HG03378 (cell line): ENCODE measurements around the gene INIP.

Experiments used
- ATAC-seq: cut with Tn5 transposase; IDR thresholded peaks from one replicate; pipeline ENCODE4 v1.9.1; 2021; ENCODE audit warnings: mild to moderate bottlenecking, moderate library complexity; ENCODE audit not compliant: unreplicated experiment

Gene INIP

DNA sequence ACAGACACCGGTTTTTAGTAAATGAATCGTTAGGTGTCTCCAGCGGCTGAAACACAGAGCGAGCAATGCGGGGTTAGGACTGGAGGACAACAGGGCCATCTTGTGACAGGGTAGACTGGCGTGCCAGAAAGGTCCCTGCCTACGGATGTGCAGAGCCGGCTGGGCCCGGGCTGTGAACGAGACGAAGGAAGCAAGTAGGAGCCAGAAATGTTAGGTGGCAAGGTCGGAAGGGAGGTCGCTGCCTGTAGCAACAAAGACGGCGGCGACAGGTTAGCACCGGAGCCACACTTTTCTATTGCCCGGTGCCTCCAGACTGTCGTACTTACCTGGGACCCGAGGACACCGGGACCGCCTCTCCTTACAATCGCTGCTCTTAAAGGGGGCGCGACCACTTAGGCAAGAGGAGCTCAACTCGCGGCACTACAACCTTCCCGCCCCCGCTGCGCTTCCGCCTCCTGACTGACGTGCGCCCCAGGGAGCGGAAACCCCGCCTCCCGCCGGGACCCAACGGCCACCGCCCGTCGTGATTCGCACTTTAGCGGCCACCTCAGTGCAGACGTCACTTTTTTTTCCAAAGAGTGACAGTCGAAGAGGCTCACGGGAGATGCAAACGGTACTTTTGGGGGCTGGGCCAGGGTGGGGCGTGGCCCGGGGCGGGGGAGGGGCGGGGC, at the start of gene INIP:
TSS of gene INIP (minus strand) at position 457 of the 671 bp plus-strand sequence. CDS start 1,632 bp downstream, outside the sequence.
- peak; percentile 84 for ATAC-seq

DNA sequence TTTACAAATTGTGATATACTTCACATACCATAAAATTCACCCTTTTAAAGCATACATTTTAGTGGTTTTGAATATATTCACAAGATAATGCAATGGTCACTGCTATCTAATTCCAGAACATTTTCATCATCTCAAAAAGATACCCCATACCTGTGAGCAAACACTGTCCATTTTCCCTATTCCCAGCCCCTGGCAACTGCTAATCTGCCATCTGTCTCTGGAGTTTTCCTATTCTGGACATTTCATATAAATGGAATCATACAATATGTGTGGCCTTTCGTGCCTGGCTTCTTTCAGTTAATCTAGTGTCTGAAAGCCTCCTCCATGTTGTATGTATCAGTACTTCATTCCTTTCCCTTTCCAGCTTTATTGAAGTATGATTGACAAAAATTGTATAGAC, 47.4 kb upstream of the INIP start:
- ATAC-seq = no peak

GRCh38 chr9:112764837-112765236, 46.9 kb upstream of the INIP start:
- ATAC-seq = no peak

DNA sequence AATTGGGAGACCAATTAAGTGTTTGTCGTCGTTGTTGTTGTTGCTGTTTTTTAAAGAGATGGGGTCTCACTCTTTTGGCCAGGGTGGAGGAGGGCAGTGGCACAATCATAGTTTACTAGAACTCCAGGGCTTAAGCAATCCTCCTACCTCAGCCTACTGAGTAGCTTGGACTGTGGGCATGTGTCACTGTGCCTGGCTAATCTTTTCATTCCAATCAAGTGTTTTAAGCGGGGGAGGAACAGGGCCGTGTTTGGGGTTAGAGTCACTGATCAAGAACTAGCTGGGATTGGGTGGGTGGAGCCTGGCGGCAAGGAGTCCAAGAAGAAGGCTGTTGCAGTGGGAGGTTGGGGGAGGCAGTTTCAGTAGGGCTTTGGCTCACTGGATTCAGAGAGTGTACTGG, 46.4 kb upstream of the INIP start:
- ATAC-seq = no peak

DNA sequence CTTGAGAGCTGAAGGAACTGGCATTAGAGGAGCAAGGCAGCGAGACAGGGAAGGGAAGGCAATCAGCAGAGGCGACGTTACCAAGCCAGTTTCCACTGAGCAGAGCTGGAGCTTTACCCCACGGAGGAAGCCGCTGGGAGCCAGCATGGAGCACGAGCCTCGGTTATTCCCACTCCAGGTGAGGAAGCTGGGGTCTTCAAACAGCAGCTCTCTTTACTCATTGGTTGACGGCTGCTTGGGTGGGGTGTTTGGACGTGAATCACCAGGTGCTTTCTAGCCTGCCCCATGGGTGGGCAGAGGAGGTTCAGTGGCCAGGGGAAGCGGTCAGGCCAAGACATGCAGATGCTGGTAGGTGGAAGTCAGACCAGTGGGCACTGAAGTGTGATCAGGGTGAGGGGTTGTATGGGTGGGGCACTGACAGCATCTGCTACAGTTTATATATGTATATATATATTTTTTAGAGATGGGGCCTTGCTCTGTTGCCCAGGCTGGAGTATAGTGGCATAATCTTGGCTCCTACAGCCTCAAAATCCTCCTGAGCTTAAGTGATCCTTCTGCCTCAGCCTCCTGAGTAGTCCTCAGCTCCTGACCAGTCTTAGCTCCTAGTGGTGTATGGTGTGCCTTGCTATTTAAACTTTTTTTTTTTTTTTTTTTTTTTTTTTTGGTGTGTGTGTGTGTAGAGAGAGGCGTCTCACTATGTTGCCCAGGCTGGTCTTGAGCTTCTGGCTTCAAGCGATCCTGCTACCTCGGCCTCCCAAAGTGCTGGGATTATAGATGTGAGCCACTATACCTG, 45.0 kb upstream of the INIP start:
- no peak for ATAC-seq

DNA sequence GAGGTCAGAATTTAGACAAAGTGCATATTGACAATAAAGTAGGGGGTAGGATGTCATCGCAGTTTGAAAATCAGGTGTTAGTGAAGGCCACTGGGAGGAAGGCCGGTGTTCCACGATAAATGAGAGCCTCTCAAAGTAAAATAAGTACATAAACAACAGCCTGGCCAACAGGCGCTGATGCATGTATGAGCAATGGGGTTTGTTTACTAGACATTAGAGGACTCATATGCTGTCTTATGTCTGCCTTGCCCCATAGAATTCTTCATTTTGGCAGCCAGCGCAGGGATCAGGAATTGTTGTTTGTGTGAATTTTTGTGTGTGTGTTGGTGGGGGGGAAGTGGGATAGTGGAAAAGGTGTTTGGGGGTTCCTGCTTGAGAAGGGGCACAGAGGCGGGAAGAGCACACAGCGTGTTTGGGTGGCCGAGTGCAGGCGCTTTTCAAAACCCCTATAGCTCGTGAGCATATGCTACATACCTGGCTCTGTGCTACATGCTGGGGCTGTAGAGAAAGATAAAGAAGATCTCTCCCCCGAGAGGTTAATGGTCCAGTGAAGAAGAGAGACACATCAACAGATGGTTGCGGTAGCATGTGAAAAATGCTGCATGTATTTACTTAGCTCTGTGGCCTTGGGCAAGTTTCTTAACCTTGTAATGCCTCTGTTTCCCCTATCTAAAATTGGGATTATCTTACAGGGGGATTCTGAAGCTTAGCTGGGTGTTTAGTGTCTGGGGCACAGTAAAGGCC, 44.2 kb upstream of the INIP start:
- no peak for ATAC-seq

DNA sequence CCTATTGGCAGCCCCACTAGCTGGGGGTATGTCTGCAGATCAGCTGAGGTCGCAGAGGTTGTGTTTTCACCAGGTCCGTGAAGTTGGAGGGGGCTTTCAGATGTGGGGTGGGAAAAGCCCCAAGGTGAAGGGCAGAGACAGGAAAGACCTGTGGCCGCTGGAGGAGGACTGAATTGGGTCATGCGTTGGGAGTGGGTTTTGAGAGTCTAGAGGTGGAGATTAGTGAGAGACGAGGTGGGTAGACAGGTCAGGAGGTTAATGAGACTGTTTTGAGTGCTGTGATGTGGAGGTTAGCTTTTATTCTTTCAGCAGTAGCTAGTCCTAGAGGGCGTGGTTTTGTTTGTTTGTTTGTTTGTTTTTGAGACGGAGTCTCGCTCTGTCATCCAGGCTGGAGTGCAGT, 42.9 kb upstream of the INIP start:
- no peak for ATAC-seq

- no peak for ATAC-seq
Measured at GRCh38 chr9:112757940-112758339, 40.0 kb upstream of the INIP start.

DNA sequence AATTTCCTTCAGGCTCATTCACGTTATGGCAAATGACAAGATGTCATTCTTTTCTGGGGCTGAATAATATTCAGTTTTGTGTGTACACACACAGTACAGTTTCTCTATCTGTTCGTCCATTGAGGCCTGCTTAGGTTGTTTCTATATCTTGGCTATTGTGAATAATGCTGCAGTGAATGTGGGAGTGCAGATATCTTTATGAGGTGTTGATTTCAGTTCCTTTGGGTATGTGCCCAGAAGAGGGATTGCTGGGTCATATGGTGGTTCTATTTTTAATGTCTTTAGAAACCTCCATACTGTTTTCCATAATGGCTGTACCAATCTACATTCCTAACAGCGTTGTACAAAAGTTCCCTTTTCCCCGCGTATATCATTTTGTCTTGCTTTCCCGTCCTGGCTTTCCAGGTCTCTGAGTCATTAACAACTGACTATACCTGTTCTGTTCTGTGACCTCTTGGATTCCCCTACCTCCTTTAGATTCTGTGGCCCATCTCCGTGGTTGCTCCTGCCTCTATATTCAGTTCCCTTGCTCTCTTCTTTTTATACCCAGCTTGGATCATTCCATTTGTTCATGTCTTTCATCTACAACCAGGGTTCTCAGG, 39.5 kb upstream of the INIP start:
- no peak for ATAC-seq

DNA sequence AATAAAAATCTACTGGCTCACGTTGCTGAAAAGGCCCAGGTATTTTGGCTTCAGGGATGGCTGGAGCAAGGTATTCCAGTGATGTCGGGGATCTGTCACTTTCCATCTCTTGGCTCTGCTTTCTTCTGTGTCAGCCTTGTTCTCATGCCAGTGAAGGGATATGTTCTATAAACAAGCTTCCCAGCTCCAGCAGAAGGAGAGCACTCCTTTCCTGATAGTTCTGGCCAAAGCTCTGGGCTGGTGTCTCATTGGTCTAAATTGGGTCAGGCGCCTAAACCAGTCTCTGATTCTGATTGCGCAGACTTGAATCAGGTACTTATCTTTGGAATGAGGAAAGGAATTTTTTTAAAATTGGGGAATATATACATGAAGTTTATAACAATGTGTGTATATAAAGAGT, 37.8 kb upstream of the INIP start:
- no peak for ATAC-seq

GRCh38 chr9:112755016-112755427, 37.1 kb upstream of the INIP start:
- no peak for ATAC-seq

DNA sequence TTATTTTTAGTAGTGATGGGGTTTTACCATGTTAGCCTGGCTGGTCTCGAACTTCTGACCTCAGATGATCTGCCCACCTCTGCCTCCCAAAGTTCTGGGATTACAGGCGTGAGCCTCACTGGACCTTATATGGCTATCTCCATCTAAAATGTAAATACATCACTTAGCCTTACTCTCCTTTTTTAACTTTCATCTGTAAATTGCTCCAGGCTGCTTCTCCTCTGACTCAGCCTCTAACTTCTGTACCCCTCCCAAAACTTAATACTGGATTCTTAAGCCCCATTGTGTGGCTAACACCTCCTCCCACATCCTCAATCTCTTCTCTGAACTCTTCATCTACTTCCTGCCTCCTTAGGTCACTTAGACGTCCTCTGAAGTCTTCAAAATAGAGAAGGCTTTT, 36.7 kb upstream of the INIP start:
- ATAC-seq = no peak

DNA sequence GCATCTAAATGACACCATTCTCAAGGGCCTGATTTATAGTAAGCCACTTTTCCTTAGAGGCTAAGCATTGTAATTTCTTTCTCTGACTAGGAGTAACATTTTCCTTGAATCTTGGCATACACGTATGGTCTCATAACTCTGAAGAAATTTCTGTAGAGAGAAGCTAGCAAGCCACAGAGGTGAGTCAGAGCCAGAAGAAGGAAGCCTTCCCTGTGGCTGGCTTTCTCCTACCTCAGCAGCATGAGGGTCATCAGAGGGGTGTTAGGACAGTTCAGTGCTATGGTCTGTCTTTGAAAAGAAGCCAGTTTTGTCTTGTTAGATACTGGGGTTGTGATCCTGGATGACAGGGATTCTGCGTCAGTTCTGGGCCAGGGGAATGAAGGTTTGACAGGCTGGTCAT, 35.8 kb upstream of the INIP start:
- no peak for ATAC-seq

DNA sequence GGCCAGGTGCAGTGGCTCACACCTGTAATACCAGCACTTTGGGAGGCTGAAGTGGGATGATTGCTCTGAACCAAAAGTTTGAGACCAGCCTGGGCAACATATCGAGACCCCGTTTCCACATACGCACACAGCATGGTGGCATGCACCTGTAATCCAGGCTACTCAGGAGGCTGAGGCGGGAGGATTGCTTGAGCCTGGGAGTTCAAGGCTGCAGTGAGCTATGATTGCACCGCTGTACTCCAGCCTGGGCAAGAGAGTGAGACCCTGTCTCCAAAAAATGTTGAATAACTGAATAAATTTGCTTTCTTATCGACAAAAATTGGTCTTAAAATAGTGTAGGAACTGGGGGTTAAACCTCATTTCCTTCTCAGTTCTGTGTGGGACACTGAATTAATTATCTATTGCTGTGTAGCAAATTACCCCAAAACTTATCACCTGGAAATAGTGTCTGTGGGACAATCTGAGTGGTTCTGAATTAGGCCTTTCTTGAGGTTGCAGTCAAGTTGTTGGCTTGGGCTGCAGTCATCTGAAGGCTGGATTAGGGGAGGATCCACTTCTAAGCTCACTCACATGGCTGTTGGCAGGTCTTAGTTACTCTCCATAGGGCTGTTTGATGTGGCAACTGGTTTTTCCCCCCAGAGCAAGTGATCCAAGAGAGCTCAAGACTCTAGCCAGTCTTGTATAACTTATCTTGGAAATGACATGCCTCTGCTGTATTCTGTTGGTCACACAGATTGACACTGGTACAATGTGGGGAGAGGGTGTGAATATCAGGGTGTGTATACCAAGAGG, 34.6 kb upstream of the INIP start:
- ATAC-seq = no peak

GRCh38 chr9:112751056-112751795, 33.3 kb upstream of the INIP start:
- ATAC-seq = peak; percentile 33

DNA sequence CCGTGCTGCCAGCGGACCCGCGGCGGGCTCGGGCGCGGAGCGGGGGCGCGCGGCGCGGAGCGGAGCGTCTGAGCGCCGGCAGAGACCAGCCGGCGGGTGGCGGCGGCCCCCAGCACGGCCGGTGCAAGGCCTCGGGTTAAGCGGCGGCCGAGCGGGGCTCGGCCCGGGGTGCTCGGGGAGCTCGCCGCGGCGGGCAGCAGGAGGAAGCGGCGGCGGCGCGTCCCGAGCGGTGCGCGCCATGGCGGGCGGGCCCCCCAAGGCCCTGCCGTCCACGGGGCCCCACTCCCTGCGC, 32.8 kb upstream of the INIP start:
- peak; percentile 12 for ATAC-seq

GRCh38 chr9:112750016-112750763, 32.3 kb upstream of the INIP start, which contains the start of gene SNX30:
Gene SNX30 (plus strand): TSS chr9:112750760. CDS start chr9:112751002, 242 bp downstream.
- peak; percentile 44 for ATAC-seq

- no peak for ATAC-seq
Measured at GRCh38 chr9:112747094-112747493, 29.2 kb upstream of the INIP start.

DNA sequence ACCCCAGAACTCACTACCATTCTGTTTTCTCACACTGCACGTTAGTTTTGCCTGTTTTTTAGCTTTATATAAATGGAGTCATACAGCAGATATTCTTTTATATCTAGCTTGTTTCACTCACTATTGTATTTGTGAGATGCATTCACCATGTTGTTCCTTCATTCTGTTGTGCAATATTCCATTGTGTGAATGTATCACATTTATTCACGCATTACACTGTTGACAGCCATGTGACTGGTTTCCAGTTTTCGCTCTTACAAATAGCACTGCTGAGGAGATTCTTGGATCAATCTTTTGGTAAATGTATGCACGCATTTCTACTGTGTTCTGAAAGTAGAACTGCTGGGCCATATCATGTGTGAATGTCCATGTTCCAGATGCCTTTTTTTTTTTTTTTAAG, 26.3 kb upstream of the INIP start:
- ATAC-seq = no peak
